Heart left ventricle (tissue), 16 donors: ENCODE measurements around the gene SLITRK4. TPM values are rescaled to one million over a fixed set of nuclear protein-coding genes. Genes with fewer than 3 reads are reported as not detected.

Experiments used
- ATAC-seq, 4 donors: fragments of 200-7000 bp; cut with Tn5 transposase; one replicate each; pipeline ENCODE4 v1.9.1; 2020 to 2022; ENCODE audit warnings: moderate library complexity in 4 of 4, mild to moderate bottlenecking in 3 of 4, moderate number of reproducible peaks in 1 of 4
- DNase-seq, 5 donors: peaks; one replicate each; pipeline ENCODE4 v3.0.0-alpha.2; 2020
- H3K27ac ChIP-seq, 12 donors: fragments of 200-600 bp; sonication (generic) in 4 of 12; one replicate each; pipeline versions ENCODE4 v1.5.0 to v1.8.0; 2016 to 2022; ENCODE audit warnings: mild to moderate bottlenecking in 2 of 12
- H3K27me3 ChIP-seq, 9 donors: fragments of 200-600 bp; sonication (generic) in 2 of 9; one replicate each; pipeline versions ENCODE4 v1.5.1 to v1.8.0; 2016 to 2022; ENCODE audit warnings: mild to moderate bottlenecking in 3 of 9
- H3K36me3 ChIP-seq, 9 donors: fragments of 200-600 bp; sonication (generic) in 2 of 9; one replicate each; pipeline versions ENCODE4 v1.5.0 to v1.8.0; 2018 to 2022; ENCODE audit warnings: mild to moderate bottlenecking in 2 of 9
- H3K4me1 ChIP-seq, 12 donors: fragments of 200-600 bp; sonication (generic) in 4 of 12; one replicate each; pipeline versions ENCODE4 v1.5.0 to v1.8.0; 2016 to 2022; ENCODE audit warnings: mild to moderate bottlenecking in 3 of 12
- H3K4me3 ChIP-seq, 12 donors: fragments of 200-600 bp; sonication (generic) in 4 of 12; one replicate each; pipeline versions ENCODE4 v1.5.0 to v1.8.0; 2017 to 2022; ENCODE audit warnings: mild to moderate bottlenecking in 9 of 12, moderate library complexity in 4 of 12
- H3K9me3 ChIP-seq, 12 donors: fragments of 200-600 bp; sonication (generic) in 4 of 12; one replicate each; pipeline versions ENCODE4 v1.5.0 to v1.8.0; 2016 to 2022; ENCODE audit warnings: mild to moderate bottlenecking in 1 of 12
- CTCF ChIP-seq, 12 donors: fragments of 200-600 bp; sonication (generic) in 4 of 12; IDR thresholded peaks; one replicate each; pipeline versions ENCODE4 v1.5.0 to v1.8.0; 2018 to 2022; ENCODE audit warnings: antibody characterized with exemption in 12 of 12, mild to moderate bottlenecking in 5 of 12
- POLR2A ChIP-seq, 2 donors: fragments of 450-650 bp; IDR thresholded peaks; one replicate each; pipeline ENCODE4 v1.6.1; 2017; ENCODE audit warnings: antibody characterized with exemption in 2 of 2, mild to moderate bottlenecking in 2 of 2, moderate library complexity in 2 of 2
- whole genome bisulfite sequencing, 4 donors: extraction: QIAGEN DNeasy Blood & Tissue Kit in 2 of 4; methylation state at CpG; one replicate each; pipeline versions ENCODE4 v1.1.5 to v1.1.7; 2013 to 2018; 5-methylcytosine and 5-hydroxymethylcytosine counted together
- intact Hi-C, 10 donors: fragments of 100-400 bp; cut with DNase I; formaldehyde crosslinking; loops; one replicate each; pipeline versions ENCODE4 v1.11.1 to v1.14.2; 2022
- polyA plus RNA-seq, 2 donors: library from polyadenylated mRNA; stranded (reverse); fragments of 200-250 nt; gene quantifications; one replicate each; pipeline ENCODE4 v1.2.3, GENCODE V29; 2013
- total RNA-seq, 9 donors: library from RNA; depleted of rRNA in 2 of 9; stranded (reverse); fragments of >200 nt in 2 of 9; fragmentation: NEBNext Ultra II Directional in 3 of 9; extraction: Animal tissue kit (Norgen Biotek cat#: 25700) in 3 of 9; gene quantifications; one replicate each; pipeline versions ENCODE4 v1.1.0 to v1.2.4, GENCODE V29; 2016 to 2023
- donor health status: ischemic (EF 13 %, LVEDD 7.1; RV severe dilation, severe dysfunction).
- donor health status: healthy with polysubstance abuse.
- donor health status: DM: no; HTN: yes; CAD: no.
- donor health status: DM: no; HTN: no; CAD: no.
- donor health status: ischemic (EF 25% LVEDD 6.9; RV normal size, moderate dysfunction).
- donor health status: ischemic (EF 25% LVEDD 5.7; RV mildly dilated, moderate dysfunction).
- donor health status: healthy.
- donor health status: DM: yes; HTN: yes; CAD: no.
- donor health status: ischemic (EF 35%, LVEDD 5.7; RV mildly dilated, moderate dysfunction).
- donor health status: nonischemic (EF 11% LVEDD 7.7; RV severe dilation, severe dysfunction).
- donor health status: DM: yes; HTN: yes; CAD: no.
- donor health status: PGD.
- donor health status: ischemic (EF 29% LVEDD 5.4; RV normal size, mild dysfunction).
- donor health status: nonischemic (EF 23%, LVEDD 6.1; RV moderate dilation, normal function).

The SLITRK4 gene
- total and polyA plus RNA-seq, 11 donors = 0.14 to 7.2 (median 0.67) TPM

DNA sequence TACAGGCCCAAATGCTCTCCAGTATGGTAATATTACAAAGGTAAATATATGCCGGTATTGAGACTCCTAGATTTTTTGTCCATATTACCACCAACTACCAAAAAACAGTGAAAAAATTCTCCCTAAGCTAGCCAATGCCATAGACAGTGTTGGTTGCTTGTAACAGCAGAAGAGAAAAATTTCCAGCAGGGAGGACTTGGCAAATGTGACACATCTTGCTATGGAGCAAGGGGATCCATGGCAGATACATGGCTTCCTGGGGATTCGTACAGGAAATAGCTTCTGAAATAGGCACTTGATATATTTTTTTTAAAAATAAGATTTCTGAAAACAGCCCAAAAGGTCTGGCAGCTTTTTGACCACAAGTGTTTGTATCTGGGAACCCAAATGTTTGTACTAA, 14.6 kb downstream of the SLITRK4 start:
- Histone ChIP-seq H3K9me3 (no peaks in the 10 kb centered on the region), H3K4me1 (no peaks in the 10 kb centered on the region), H3K27me3 (no peaks in the 10 kb centered on the region), H3K36me3 (no peaks in the 10 kb centered on the region), H3K4me3 (no peak overlapping the region), H3K27ac (no peak overlapping the region)
- no peak for TF ChIP-seq POLR2A (IDR thresholded peaks at IDR 0.05)
- TF ChIP-seq CTCF (IDR thresholded peaks at IDR 0.05) = no peak
- 60 to 74% (median 65%) methylated on average over 2 of the region's 2 CpGs for WGBS, 4 donors
- ATAC-seq (no peak), DNase-seq (no peak)
- intact Hi-C loops = no loop called here

DNA sequence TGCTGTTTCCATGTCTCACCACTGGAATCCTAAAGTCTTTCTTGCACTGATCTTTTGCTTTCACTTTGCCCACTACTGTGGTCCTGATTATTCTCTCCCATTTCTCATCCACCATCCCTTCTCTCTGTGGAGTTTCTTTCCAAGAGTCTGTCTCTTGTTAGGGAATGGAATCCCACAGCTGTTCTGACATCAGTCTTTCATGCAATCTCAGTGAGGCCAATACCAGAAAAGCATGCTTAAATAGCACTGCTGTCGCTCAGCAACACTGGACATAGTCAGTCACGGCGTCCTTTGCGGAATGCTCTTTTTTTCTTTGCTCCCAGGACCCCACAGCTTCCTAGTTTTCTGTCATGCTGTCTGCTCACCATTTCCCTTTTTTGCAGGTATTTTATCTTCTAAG, 20.1 kb downstream of the SLITRK4 start:
- DNase-seq (no peak), ATAC-seq (no peak)
- Histone ChIP-seq H3K4me3 (no peak overlapping the region), H3K9me3 (no peaks in the 10 kb centered on the region), H3K36me3 (no peaks in the 10 kb centered on the region), H3K27ac (no peak overlapping the region), H3K27me3 (no peaks in the 10 kb centered on the region), H3K4me1 (no peaks in the 10 kb centered on the region)
- 52 to 66% (median 60%) methylated on average over 4 of the region's 4 CpGs for WGBS, 4 donors
- intact Hi-C loops = no loop called here
- no peak for TF ChIP-seq POLR2A (IDR thresholded peaks at IDR 0.05)

DNA sequence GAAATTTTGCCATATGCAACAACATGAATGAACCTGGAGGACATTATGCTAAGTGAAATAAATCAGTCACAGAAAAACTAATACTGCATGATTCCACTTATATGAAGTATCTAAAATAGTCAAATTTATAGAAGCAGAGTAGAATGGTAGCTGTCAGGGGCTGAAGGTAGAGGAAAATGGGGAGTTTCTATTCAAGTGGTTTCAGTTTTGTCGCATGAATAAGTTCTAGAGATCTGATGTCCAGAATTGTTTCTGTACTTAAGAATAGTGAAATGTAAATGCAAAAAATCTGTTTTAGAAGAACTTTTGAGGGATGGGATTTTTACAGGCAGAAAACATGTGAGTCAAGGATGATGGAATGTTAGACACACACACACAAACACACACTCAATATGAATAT, 34.1 kb downstream of the SLITRK4 start:
- no peak overlapping the region for H3K4me3 ChIP-seq
- no peaks in the 10 kb centered on the region for H3K36me3 ChIP-seq
- H3K27me3 ChIP-seq = no peaks in the 10 kb centered on the region
- no peak overlapping the region for H3K27ac ChIP-seq
- intact Hi-C loops = no loop called here
- ATAC-seq = no peak
- TF ChIP-seq CTCF (IDR thresholded peaks at IDR 0.05) (no peak), POLR2A (IDR thresholded peaks at IDR 0.05) (no peak)
- H3K9me3 ChIP-seq = peaks cover 0 to 5% (median 0%) of the 10 kb centered on the region in 12 donors
- no peaks in the 10 kb centered on the region for H3K4me1 ChIP-seq
- 92 to 98% (median 94%) methylated on average over 1 of the region's 1 CpG for WGBS, 4 donors
- DNase-seq = no peak

DNA sequence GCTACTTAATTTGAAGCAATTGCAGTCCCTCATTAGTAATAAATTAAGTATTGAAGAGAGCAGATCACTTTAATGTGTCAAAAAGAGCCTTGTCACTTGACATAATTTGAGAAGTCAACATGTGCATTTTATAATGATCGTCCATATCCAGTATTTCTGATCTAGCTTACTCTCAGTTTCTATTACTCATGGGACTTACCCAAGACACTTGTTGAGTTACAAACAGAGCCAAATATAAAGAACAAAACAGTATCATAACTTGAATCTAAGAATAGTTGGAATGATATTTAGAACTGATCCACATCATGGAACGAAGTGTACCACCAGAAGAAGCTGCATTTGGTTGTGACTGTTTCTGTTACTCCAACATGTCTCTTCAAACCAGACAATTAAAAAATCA, 54.7 kb downstream of the SLITRK4 start:
- WGBS, 4 donors = 59 to 75% (median 66%) methylated on average over 2 of the region's 2 CpGs
- H3K27me3 ChIP-seq = no peaks in the 10 kb centered on the region
- intact Hi-C loops = no loop called here
- no peak overlapping the region for H3K27ac ChIP-seq
- no peak for TF ChIP-seq POLR2A (IDR thresholded peaks at IDR 0.05)
- TF ChIP-seq CTCF (IDR thresholded peaks at IDR 0.05) = no peak
- no peaks in the 10 kb centered on the region for H3K36me3 ChIP-seq
- ATAC-seq = no peak
- DNase-seq = no peak
- no peak overlapping the region for H3K4me3 ChIP-seq
- H3K4me1 ChIP-seq = no peaks in the 10 kb centered on the region
- H3K9me3 ChIP-seq = no peaks in the 10 kb centered on the region

DNA sequence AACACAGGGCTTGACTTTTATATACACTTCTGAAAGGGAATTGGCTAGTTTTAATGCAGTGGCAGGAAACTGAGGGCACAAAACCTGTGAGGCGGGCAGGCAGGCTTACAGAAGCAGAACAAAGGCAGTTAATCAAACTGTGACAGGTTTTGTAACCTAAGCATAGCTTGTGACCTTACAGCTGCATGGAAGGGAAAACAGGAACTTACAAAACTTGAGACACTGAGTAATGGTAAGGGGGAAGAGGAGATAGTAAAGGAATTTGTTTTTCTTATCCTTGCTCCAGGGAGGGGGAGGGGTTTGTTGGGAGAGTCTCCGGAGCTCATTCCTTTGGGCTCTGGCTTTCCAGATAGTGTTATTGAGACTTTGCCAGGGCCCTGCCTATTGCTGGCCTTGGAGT, 55.6 kb downstream of the SLITRK4 start:
- H3K4me3 ChIP-seq = no peak overlapping the region
- ATAC-seq (no peak), DNase-seq (no peak)
- H3K4me1 ChIP-seq = no peaks in the 10 kb centered on the region
- TF ChIP-seq CTCF (IDR thresholded peaks at IDR 0.05) (no peak), POLR2A (IDR thresholded peaks at IDR 0.05) (no peak)
- H3K36me3 ChIP-seq = no peaks in the 10 kb centered on the region
- intact Hi-C loops = no loop called here
- H3K9me3 ChIP-seq = no peaks in the 10 kb centered on the region
- H3K27ac ChIP-seq = no peak overlapping the region
- H3K27me3 ChIP-seq = no peaks in the 10 kb centered on the region
- 18 to 34% (median 24%) methylated on average over 2 of the region's 2 CpGs for WGBS, 4 donors
